HG03575 (cell line): Measurements from ENCODE around the gene MRC2.
"Not testable (repeated sequence)": the region's sequence is repeated elsewhere in the genome, so short reads cannot be mapped to it uniquely, and the experiment has no call there.

Experiments
- ATAC-seq: cut with Tn5 transposase; IDR thresholded peaks from one replicate; pipeline ENCODE4 v1.9.1; 2021; ENCODE audit not compliant: unreplicated experiment, insufficient number of reproducible peaks, low FRiP score; ENCODE audit errors: extremely low read depth

Gene MRC2

DNA sequence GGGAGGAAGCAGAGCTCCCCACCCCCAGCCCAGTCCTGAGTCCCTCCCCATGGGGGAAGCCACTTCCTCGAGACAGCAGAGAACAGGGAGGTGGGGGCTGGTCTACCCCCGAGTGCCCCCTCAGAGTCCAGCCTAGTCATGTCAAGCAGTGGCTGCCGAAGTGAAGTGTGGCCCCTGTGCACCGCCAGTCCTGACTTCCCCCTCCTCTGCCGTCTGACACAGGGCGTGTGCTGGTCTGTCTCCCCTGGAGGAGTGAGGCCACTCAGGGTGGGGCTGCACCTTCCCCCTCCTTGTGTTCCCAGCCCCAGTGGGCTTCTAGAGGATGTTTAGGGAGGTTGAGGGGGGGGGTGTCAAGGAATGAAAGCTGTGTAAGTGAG is 46.9 kb downstream of the MRC2 start:
- no peak for ATAC-seq

DNA sequence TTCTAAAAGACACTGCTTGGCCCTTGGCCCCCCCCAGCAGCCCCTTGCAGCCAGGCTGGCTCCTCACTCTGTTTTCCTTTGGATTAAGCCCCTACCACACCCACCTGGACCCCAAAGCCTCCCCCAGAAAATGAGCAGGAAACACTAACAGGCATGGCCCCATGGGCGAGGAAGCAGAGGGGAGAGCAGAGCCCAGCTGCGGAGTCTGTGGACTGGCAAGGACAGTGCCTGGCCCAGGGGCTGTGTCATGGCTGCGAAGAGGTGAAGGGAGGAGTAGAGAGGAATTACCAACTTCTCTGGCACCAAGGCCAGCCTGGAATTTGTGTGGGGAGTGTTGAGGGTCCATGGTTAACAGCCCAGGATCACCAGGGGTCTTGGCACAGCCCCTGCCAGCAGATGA is 47.4 kb downstream of the MRC2 start:
- ATAC-seq = no peak

DNA sequence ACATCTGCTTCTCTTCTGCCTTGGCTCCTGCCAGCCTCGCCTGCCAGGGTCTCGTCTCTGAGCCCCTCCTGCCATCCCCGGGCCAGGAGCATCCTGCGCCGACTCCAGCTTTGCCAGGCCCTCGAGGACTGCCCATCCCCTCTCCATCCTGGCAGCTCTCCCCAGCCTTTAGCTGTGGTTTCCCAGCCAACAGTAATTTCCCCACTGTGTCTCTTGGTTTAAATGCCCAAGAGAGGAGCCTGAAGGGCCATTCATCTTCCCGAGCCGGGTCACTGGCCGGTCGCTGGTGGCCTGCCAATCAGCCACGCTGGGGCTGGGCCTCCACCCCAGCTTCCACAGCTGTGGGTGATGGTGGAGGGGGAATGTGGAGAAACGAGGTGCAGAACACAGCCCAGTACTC is 47.8 kb downstream of the MRC2 start:
- no peak for ATAC-seq

DNA sequence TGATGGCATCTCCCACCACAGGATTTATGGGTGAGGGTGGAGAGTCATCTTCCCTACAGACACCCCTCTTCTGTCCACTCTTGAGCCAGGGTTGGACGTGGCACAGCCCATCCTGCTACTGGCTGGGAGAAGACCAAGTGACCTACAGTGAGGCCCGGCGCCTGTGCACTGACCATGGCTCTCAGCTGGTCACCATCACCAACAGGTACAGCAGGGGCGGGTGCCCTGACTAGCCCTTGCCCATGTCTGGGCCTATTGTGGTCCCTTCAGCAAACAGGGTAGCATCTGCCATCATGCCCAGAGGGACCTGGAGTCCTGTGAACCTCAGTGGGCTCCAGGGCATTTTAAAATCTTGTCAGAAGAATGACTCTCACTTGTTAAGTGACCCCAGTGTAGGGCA is 48.2 kb downstream of the MRC2 start:
- no peak for ATAC-seq

- ATAC-seq = no peak
Observed at GRCh38 chr17:62676231-62676943, 48.9 kb downstream of the MRC2 start.

- ATAC-seq = no peak
Observed at GRCh38 chr17:62676952-62677596, 49.6 kb downstream of the MRC2 start.

- no peak for ATAC-seq
Observed at GRCh38 chr17:62678214-62678919, 50.9 kb downstream of the MRC2 start.

GRCh38 chr17:62679866-62680377 is 52.5 kb downstream of the MRC2 start:
- ATAC-seq = no peak

GRCh38 chr17:62680541-62681052 is 53.1 kb downstream of the MRC2 start:
- ATAC-seq = no peak

DNA sequence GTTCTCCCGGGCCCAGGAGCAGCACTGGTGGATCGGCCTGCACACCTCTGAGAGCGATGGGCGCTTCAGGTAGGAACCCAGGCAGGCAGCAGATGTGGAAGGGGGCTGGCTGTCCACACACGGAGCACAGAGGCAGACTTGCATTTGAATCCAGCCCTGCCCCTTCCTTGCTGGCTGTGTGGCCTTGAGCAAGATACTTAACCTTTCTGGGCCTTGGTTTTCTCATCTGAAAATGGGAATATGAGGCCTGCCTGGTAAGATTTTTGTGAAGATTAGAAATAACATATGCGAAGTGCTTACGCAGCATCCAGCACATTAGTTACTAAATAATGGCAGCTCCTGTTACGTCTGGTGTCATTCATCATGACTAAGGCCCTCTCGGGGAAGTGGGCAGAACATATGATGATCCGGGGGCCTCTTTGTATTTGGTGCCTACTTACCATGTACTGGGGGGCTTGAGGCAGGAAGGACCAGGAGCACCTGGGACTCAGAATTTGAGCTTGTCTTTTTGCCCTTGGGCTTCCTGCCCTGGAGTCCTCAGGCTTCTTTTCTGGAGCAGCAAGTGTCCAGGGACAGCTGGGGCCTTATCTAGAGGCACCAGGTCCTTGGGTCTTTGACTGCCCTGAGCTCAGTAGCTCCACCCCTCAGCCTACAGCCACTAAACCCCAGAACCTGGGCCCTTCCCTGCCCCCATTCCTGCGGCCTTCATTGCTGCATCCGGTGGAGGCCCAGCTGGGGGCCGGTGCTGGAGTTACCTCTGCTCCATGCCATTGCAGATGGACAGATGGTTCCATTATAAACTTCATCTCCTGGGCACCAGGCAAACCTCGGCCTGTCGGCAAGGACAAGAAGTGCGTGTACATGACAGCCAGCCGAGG is 53.8 kb downstream of the MRC2 start:
- ATAC-seq = no peak

GRCh38 chr17:62681939-62682381 is 54.5 kb downstream of the MRC2 start:
- no peak for ATAC-seq

- ATAC-seq = no peak
Observed at GRCh38 chr17:62684179-62684578, 56.7 kb downstream of the MRC2 start.

DNA sequence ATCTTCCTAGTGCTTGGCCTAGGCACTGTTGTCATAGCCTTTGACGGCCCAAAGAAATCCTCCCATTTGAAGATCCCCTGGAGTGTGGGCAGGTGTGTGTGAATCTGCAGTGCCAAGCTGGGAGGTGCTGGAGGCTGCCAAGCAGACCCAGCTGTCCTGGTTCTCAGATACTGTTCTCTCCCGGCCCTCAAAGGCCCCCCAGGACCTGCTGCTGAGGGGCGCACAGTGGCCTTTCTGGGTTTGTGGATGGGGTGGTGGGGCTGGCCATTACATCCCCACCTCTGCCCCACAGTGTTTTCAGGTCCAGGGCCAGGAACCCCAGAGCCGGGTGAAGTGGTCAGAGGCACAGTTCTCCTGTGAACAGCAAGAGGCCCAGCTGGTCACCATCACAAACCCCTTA is 60.5 kb downstream of the MRC2 start:
- no peak for ATAC-seq

DNA sequence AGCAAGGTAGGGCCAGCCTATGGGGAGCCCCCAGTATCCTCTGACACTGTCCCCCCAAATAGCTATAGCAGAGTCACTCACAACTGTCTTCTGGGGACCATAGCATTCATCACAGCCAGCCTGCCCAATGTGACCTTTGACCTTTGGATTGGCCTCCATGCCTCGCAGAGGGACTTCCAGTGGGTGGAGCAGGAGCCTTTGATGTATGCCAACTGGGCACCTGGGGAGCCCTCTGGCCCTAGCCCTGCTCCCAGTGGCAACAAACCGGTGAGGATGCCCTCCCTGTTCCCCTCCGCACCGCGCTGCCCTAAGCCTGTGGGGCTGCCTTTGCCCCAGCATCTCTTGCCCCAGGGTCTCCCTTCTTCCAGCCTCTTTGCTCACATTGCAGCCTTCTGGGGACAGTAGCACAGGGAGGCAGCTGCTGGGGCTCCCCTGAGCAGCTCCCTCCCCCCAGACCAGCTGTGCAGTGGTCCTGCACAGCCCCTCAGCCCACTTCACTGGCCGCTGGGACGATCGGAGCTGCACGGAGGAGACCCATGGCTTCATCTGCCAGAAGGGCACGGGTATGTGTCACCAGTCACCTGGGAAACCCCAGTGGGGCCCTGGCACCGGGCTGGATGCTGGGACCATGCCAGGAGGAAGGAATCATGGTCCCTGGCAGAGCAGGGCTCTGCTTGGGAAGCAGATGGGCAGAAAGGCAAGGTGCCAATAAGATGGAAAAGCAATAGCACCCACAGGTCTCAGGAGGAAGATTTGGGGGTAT is 61.1 kb downstream of the MRC2 start:
- ATAC-seq = no peak

GRCh38 chr17:62689441-62690167 is 62.1 kb downstream of the MRC2 start:
- ATAC-seq = no peak

DNA sequence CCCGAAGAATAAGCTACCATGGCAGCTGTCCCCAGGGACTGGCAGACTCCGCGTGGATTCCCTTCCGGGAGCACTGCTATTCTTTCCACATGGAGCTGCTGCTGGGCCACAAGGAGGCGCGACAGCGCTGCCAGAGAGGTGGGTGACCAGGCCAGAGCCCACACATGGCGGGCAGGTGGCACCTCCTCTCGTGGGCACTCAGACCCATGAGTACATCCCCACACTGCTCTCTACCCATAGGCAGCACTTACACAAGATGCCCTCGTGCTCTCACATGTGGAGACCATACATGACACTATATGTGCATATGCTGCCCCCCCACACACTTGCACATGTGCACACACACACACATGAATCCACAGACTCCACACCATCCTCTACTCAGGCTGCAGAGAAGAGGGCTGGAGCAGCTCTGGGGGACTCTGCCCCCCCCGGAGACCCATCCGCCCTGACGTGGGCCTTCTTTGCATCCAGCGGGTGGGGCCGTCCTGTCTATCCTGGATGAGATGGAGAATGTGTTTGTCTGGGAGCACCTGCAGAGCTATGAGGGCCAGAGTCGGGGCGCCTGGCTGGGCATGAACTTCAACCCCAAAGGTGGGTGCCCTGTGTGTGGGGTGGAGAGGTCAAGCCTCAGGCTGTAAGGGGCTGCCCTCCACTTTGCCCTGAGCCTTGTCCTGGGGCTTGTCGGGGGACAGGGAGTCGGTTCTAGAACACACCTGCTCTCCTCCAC is 62.9 kb downstream of the MRC2 start:
- no peak for ATAC-seq

DNA sequence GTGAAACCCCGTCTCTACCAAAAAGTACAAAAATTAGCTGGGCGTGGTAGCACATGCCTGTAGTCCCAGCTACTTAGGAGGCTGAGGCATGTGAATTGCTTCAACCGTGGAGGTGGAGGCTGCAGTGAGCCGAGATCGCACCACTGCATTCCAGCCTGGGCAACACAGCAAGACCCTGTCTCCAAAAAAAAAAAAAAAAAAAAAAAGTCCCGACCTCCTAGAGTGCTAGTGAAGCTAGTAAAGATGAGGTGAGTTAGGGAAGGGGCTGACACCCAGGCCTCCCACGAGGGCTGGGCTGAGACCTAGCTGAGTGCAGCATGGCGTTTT is 64.1 kb downstream of the MRC2 start:
- ATAC-seq = not testable (repeated sequence)
